Measurements from ENCODE around the gene STRA6.

Gene STRA6

GRCh38 chr15:74227968-74228722 lies 25.6 kb upstream of the STRA6 start:
- no peak for DNase-seq (ENCODE audit: low spot score)

- no peak for DNase-seq (ENCODE audit: low spot score)
Measured at GRCh38 chr15:74226761-74227540, 24.4 kb upstream of the STRA6 start.

GRCh38 chr15:74225928-74226327 lies 23.3 kb upstream of the STRA6 start:
- DNase-seq (ENCODE audit: low spot score): no peak

- no peak for DNase-seq (ENCODE audit: low spot score)
Measured at GRCh38 chr15:74222240-74223119, 19.9 kb upstream of the STRA6 start.

- no peak for DNase-seq (ENCODE audit: low spot score)
Measured at GRCh38 chr15:74221399-74222239, 19.0 kb upstream of the STRA6 start.

- DNase-seq (ENCODE audit: low spot score): no peak
Measured at GRCh38 chr15:74220475-74221248, 18.1 kb upstream of the STRA6 start.

DNA sequence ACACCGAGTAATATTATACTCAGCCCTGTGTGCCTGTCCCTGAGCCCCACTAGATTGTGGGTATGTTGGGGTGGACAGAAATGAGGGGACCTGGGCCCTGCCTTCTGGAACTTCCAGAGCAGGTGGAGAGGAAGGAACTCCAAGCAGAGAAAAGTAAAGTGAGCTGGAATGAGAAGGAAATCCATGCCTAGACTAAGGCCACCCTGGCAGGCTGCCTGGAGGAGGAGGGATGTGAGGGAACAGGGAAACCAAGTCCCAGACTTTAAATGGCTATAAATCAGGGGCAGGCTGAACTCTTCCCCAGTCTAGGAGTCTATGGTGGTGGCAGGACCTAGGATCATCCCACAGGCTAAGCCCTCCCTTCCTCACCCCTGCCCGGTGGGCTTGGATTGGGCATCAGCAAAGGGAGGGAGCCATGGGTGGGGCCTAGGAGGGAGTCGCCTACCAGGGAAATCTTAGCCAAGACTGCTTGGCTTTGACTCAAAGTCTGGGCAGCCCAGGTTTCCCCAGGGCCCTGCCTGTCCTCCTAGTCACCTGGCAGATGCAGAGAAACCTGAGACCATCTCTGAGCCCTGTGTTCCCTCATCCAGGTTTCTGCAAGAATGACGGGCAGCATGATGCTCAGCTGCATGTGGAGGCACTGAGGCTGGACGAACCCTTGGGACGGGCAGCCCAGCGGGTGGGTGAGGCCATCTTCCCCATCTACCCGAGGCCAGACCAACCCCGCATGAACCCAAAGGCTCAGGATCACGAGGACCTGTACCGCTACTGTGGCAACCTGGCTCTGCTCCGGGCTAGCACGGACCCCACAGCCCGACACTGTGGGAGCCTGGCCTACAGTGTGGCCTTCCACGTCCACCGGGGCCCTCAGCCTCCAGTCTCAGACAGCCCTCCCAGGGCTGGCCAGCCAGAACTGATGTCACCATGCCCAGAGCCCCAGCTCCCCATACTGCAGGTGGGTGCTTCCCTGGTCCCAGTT lies 15.6 kb upstream of the STRA6 start:
- no peak for DNase-seq (ENCODE audit: low spot score)

DNA sequence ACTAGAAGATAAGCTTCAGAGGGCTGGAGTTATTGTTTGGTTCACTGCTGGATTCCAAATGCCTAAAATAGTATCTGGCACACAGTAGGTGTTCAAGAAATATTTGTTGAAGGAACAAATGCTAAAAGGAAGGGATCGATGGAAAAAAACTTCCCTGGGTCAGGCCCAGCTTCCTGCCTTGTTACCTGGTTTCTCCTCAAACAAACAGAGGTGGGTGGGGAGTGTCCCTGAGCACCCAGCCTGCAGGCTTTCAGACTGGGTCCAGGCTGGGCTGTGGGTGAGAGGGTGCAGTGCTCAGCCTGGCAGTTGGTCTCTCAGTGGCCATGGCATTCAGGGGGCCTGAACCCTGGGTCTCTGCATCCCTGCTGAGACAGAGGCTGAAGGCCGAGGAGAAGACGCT lies 14.4 kb upstream of the STRA6 start:
- DNase-seq (ENCODE audit: low spot score): no peak

DNA sequence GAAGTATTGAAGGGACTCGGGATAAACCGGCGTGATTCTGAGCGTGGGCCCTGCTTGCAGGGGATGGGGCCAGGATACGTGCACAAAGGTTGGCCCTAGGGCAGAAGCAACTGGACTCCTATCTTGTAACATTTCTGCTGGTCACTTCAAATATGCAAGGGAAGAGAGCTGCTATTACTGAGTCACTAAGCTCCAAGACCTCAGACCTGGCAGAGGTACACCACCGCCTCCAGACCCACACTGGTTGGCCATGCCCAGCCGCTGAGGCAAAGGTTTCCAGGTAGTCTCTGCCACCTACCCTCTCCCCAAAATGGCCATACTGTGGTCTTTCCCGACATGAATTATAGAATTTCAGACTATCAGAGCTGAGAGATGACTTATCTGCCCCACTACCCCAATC lies 13.4 kb upstream of the STRA6 start:
- DNase-seq (ENCODE audit: low spot score): no peak

DNA sequence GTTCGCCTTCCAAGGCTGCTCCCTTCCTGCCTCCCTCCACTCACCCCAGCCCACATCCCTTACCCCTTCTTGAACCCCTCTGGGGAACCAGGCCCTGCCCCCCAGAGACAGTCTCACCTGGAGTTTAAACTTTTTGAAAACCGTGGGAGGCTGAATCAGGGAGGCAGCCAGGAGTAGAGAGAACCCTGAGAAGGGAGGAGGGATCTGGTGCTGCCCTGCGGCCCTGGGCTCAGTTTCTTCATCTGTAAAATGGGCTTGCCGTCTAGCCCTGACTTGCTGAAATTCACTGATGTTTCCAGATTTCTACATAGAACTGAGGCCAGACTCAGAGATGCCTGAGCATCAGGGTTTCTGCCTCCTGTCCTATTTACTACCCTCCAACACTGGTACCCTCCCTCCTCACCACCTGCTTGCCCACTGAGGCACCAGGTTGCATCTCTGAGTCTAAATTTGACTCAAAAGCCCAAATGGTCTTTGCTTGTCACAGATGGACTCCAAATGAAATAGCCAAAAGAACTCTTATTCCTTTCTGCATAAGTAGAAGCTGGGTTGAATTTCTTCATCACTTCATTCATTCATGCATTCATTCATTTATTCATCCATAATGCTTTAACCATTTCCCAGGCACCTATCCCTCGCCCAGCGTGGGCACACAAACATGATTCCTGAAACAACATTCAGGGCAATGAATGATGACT lies 11.9 kb upstream of the STRA6 start:
- DNase-seq (ENCODE audit: low spot score): no peak

GRCh38 chr15:74213858-74214284 lies 11.3 kb upstream of the STRA6 start:
- peak; percentile 64 for DNase-seq (ENCODE audit: low spot score)

- no peak for DNase-seq (ENCODE audit: low spot score)
Measured at GRCh38 chr15:74212494-74212893, 9.9 kb upstream of the STRA6 start.

- DNase-seq (ENCODE audit: low spot score): no peak
Measured at GRCh38 chr15:74211656-74212055, 9.1 kb upstream of the STRA6 start.

DNA sequence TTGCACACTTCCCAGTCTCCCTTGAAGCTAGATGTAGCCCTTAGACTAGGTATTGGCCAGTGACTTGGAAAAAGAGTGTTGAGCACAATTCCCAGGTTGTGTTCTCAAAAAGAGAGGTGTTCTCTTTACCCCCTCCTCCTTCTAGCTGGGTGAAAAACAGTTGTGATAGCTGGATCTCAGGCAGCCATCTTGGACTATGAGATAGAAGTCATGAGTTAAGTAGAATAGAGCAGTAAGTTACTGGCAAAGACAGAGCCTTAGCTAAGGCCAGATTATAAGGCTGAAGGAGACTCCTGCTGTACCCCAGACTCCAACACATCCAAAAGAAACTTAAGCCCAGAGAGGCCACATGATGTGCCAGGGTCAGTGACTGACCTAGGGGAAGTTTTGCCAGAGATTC lies 8.1 kb upstream of the STRA6 start:
- DNase-seq (ENCODE audit: low spot score): no peak

DNA sequence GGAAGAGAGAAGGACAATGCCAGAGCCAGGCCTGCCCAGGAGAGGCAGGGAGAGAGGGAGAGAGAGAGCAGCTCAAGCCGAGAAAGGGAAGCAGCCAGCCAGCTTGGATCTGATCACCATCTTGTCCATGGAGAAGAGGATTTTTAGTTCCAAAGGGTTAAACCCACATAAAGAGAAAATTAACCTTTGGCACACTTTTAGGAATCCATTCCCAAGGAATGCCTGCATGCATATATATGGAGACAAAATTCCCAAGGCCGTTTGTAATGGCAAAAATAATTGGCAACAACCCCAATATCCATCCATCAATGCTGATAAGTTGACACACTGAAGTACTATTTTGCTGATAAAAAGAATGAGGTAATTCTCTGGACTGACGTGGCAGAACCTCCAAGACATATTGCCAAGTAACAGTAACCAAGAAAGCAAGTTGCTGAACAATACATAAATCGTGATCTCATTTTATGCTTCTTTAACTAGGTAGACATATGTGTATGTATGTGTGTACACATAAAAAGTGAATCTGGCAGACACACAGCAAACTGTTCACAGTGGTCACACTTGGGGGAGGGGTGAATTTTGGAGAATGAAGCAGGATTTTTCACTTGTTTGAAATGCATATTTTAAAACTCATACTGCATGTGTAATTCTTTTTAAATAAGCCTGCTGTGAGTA lies 7.5 kb upstream of the STRA6 start:
- no peak for DNase-seq (ENCODE audit: low spot score)

DNA sequence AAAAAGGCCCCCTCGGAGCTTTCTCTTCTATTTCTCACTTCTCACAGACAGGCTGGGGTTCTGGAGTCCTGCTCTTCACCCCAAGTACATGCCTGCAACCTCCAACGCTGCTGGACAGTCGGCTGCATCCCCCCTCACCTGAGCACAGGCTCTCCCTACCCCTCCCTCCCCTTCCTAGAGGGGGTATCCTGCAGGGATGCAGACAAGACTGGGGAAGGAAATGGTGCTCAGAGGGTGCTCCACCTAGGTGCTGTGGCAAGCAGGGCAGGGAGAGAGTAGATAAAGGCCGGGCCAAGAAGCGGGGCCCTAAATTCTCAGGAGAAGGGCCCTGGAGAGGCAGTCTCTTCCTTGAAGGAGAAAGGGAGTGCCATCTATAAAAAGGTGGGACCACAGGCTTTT lies 7.0 kb upstream of the STRA6 start:
- no peak for DNase-seq (ENCODE audit: low spot score)

GRCh38 chr15:74208901-74209559 lies 6.4 kb upstream of the STRA6 start:
- DNase-seq (ENCODE audit: low spot score): peak; percentile 79

- no peak for DNase-seq (ENCODE audit: low spot score)
Measured at GRCh38 chr15:74208496-74208895, 5.9 kb upstream of the STRA6 start.
